Measurements from ENCODE around the gene SPRY2. TPM values are rescaled to one million over a fixed set of nuclear protein-coding genes. Genes with fewer than 3 reads are reported as not detected.
A peak's percentile ranks its signal among the peaks of the same experiment; 100 is the strongest.
"Not testable (repeated sequence)": the region's sequence is repeated elsewhere in the genome, so short reads cannot be mapped to it uniquely, and the experiment has no call there.

SPRY2 gene
- total RNA-seq, 8 experiments from 2014 or later = 3.3 to 30.2 (median 18.3) TPM

DNA sequence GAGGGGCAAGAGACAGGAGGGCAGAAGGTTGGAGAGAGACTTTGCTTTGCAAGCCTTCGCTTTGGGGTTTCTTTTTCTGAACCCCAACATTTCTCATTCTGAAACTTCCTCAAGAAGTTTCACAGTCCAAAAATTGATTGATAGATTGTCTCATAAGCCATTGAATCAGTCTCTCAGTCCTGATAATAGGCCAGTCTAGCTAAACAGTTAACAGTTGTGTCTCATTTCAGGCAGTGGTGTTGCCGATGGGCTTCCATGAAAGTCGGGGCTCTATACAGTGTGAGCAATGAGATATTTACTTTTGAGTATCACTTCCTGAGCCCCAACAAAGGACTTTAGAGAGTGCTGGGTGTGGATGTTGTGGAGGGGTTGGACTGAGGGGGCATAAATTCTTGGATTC, 26.5 kb upstream of the SPRY2 start:
- no peak overlapping the region for H3K4me3 ChIP-seq
- 60 to 100% (median 91%) methylated on average over 1 to 3 of the region's 3 CpGs for WGBS, 10 experiments
- ATAC-seq (replicated peaks in 6 of 8) = no peak
- H3K4me1 ChIP-seq (replicated peaks in 1 of 2) = peaks cover 0 to 7% of the 10 kb centered on the region in 2 donors
- in situ Hi-C loops (cut with MboI; ENCODE audit: low pct_unique_long_range_greater_than_20kb in 2 of 9, low sequenced_read_pairs in 9 of 9, unreplicated experiment in 9 of 9) = loop anchor here in 3 of 9 experiments (25.0 kb wide), 3 partner anchors 580 to 805 kb away; no protein-coding TSS in a partner anchor
- no peak overlapping the region for H3K27ac ChIP-seq

DNA sequence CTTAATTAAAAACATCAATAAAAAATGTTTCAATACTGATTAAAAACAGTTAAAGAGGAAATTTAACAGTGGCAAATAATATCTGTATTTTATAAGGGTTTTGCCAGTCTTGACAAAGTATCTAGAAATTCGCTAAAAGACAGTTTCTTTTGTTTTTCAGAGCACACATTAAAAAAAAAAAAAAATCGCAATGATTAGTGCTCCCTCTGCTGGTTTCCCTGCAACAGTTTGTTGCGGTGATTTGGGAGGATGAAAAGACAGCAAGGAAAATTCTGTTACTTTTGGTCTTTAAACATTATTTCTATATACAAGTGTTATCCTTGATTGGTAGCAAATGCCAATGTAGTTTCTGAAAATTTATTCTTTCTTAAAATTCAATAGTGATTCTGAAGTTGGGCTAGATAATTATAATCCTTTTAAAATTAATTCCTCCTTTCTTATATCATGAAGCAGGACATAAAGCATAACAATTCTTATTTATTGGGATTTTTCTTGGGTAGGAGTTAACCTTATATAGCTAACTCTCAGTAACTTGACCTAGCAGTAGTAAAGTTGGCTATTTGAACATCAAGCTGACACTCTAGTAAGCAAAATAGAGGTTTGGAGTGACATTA, 23.1 kb upstream of the SPRY2 start:
- WGBS, 10 experiments = 0 to 6% (median 0%) methylated on average over 1 to 3 of the region's 3 CpGs
- Histone ChIP-seq H3K4me1 (replicated peaks in 1 of 2) (peaks cover 10 to 17% of the 10 kb centered on the region in 2 donors), H3K4me3 (no peak overlapping the region), H3K27ac (no peak overlapping the region)
- in situ Hi-C loops (cut with MboI; ENCODE audit: low pct_unique_long_range_greater_than_20kb in 2 of 9, low sequenced_read_pairs in 9 of 9, unreplicated experiment in 9 of 9) = loop anchor here in 3 of 9 experiments (25.0 kb wide), 3 partner anchors 577 to 802 kb away; no protein-coding TSS in a partner anchor
- no peak for ATAC-seq (replicated peaks in 6 of 8)

DNA sequence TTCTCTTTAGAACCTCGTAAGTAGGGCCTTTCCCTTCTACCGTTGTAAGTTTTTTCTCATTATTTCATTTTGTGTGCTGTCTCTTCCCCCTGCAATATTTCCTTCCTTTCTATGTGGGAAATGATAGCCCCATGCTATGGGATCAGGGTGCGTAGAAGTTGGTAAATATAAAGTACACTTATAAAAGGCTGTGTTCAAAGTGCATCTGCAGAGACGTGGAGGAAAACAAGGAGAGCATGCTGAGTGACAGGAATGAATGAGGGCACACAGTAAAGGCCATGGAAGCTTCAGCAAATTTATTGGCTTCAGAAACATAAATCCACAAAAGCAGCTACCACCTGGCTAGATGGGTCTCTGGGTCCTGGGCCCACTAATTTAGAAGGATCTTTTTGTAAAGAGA, 21.6 kb upstream of the SPRY2 start:
- 80 to 100% (median 88%) methylated on average over 1 to 4 of the region's 4 CpGs; no CpG with 5 or more reads in 2 of the 10 experiments for WGBS, 10 experiments
- Histone ChIP-seq H3K27ac (no peak overlapping the region), H3K4me1 (replicated peaks in 1 of 2) (peaks cover 10 to 17% of the 10 kb centered on the region in 2 donors), H3K4me3 (no peak overlapping the region)
- ATAC-seq (replicated peaks in 6 of 8) = no peak
- in situ Hi-C loops (cut with MboI; ENCODE audit: low pct_unique_long_range_greater_than_20kb in 2 of 9, low sequenced_read_pairs in 9 of 9, unreplicated experiment in 9 of 9) = loop anchor here in 3 of 9 experiments (25.0 kb wide), 3 partner anchors 575 to 800 kb away; no protein-coding TSS in a partner anchor

DNA sequence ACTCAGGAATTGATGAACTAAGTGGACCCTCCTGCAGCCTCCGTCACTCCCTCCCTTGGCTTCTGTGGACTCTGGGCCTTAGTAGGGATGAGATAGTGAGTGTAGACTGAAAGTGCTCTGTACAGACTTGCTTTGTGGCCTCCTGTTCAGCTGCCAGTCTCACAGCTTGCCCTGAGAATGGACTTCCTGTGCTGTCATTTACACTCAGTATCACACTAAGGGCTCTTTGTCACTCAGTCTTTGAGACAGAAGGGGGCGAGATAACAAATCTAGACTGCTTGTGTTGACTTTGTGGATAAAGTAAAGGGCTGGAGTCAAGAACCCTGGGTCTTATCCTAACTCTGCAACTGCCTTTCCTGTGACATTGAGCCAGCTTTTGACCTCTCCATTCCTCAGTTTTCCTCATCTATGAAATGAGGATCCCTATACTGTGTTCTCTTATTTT, 21.0 kb upstream of the SPRY2 start:
- peak in 2 of 8 experiments; percentile 18 for ATAC-seq (replicated peaks in 6 of 8)
- Histone ChIP-seq H3K27ac (no peak overlapping the region), H3K4me1 (replicated peaks in 1 of 2) (peaks cover 10 to 17% of the 10 kb centered on the region in 2 donors), H3K4me3 (no peak overlapping the region)
- in situ Hi-C loops (cut with MboI; ENCODE audit: low pct_unique_long_range_greater_than_20kb in 2 of 9, low sequenced_read_pairs in 9 of 9, unreplicated experiment in 9 of 9) = loop anchor here in 3 of 9 experiments (25.0 kb wide), 3 partner anchors 575 to 800 kb away; no protein-coding TSS in a partner anchor
- 71 to 100% (median 84%) methylated on average over 1 to 2 of the region's 2 CpGs; no CpG with 5 or more reads in 3 of the 10 experiments for WGBS, 10 experiments

DNA sequence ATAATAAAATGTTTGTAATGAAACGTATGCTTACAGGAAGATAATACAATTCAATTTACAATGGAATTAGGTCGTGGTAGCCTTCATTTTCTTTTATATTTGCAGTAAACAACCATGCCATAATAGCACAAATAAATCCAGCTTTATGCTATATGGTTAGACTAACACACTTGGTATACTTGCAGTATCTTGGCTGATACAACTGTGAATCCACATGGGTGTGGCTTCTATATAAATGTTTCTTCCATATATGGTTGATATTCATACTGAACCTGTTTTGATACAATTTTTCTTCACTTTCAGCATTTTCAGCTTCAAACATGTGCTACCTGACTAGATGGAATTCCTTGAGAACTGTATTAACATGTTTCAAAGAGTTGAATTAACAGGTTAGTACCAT, 20.4 kb upstream of the SPRY2 start:
- in situ Hi-C loops (cut with MboI; ENCODE audit: low pct_unique_long_range_greater_than_20kb in 2 of 9, low sequenced_read_pairs in 9 of 9, unreplicated experiment in 9 of 9) = loop anchor here in 3 of 9 experiments (25.0 kb wide), 3 partner anchors 574 to 799 kb away; no protein-coding TSS in a partner anchor
- ATAC-seq (replicated peaks in 6 of 8) = no peak
- H3K4me3 ChIP-seq = no peak overlapping the region
- H3K4me1 ChIP-seq (replicated peaks in 1 of 2) = peaks cover 10 to 17% of the 10 kb centered on the region in 2 donors
- WGBS, 10 experiments = 50 to 100% (median 86%) methylated on average over 1 to 2 of the region's 2 CpGs
- no peak overlapping the region for H3K27ac ChIP-seq

DNA sequence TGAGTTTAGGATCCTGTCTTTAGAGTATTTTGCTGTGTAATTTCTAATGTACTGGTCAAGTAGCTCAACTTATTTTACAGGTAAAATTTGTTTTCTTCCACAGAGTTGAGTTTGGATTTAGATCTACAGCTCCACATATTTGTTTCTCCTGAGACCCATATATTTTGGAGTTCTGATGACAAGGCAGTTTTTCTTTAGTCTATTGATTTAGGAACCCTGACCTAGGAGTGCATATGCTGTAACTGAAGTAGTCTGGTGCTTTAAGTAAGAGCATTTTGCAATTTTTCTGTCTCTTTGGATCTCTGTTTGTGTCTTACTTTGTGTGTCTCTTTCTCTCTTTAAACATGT, 19.5 kb upstream of the SPRY2 start:
- H3K4me1 ChIP-seq (replicated peaks in 1 of 2) = peaks cover 10 to 17% of the 10 kb centered on the region in 2 donors
- ATAC-seq (replicated peaks in 6 of 8) = no peak
- H3K4me3 ChIP-seq = no peak overlapping the region
- no peak overlapping the region for H3K27ac ChIP-seq
- in situ Hi-C loops (cut with MboI; ENCODE audit: low pct_unique_long_range_greater_than_20kb in 2 of 9, low sequenced_read_pairs in 9 of 9, unreplicated experiment in 9 of 9) = loop anchor here in 3 of 9 experiments (25.0 kb wide), 3 partner anchors 573 to 798 kb away; no protein-coding TSS in a partner anchor

DNA sequence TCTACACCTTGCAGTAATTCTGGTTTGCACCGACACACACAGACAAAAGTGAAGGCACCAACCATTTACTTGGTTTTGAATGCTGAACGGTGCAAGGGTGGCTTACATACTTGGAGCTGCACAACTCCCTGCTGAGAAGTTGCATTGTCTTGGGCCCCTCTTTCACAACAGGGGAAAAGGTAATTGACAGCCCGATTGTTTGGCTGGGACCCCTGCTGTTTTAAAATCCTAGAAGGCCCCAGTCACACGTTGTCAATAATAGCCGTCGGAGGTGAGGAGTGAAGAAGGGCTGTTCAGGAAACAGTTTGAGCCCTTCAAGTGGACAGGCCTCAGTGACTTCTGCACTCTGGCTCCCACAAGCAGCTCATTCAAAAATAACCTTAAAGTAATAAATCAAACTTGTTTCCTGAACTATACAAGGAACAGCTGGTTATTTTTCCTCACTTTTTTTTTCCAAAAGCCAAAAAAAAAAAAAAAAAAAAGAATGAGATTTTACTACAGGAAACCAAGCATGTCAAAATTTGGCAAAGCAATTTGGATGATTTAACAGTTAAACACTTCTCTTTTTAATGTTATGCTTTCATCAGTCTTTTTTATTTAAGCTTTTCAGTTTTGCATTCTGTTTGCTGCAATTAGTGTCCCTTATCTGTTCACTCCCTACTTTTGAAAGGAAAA, 19.0 kb upstream of the SPRY2 start:
- no peak overlapping the region for H3K27ac ChIP-seq
- in situ Hi-C loops (cut with MboI; ENCODE audit: low pct_unique_long_range_greater_than_20kb in 2 of 9, low sequenced_read_pairs in 9 of 9, unreplicated experiment in 9 of 9) = loop anchor here in 3 of 9 experiments (25.0 kb wide), 3 partner anchors 573 to 798 kb away; no protein-coding TSS in a partner anchor
- H3K4me3 ChIP-seq = no peak overlapping the region
- peaks cover 10 to 17% of the 10 kb centered on the region in 2 donors for H3K4me1 ChIP-seq (replicated peaks in 1 of 2)
- peak in 3 of 8 experiments; percentile 42 to 61 (median 50) for ATAC-seq (replicated peaks in 6 of 8)
- 0 to 92% (median 17%) methylated on average over 1 to 5 of the region's 6 CpGs; no CpG with 5 or more reads in 1 of the 10 experiments for WGBS, 10 experiments

DNA sequence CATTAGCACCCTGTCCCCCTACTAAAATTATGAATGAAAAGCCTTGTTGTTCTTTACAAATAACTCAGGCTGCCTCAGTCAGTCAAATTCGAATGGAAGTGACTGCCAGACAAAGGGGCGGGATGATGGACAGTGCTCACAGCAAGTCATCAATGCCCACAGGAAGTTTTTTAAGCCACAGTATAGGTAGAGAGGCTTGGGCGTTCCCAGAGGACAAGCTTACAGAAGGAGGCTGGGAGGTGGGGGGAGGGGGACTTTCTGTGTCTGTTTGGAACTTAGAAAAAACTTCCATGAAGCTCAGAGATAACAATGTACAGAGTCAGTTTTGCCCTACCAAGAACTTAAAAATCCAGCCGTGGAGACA, 18.5 kb upstream of the SPRY2 start:
- Histone ChIP-seq H3K4me1 (replicated peaks in 1 of 2) (peaks cover 10 to 17% of the 10 kb centered on the region in 2 donors), H3K4me3 (no peak overlapping the region), H3K27ac (no peak overlapping the region)
- WGBS, 10 experiments = 0 to 80% (median 40%) methylated on average over 1 to 4 of the region's 4 CpGs; no CpG with 5 or more reads in 3 of the 10 experiments
- ATAC-seq (replicated peaks in 6 of 8) = peak in 3 of 8 experiments; percentile 19 to 48 (median 48)
- in situ Hi-C loops (cut with MboI; ENCODE audit: low pct_unique_long_range_greater_than_20kb in 2 of 9, low sequenced_read_pairs in 9 of 9, unreplicated experiment in 9 of 9) = loop anchor here in 3 of 9 experiments (25.0 kb wide), 3 partner anchors 572 to 797 kb away; no protein-coding TSS in a partner anchor

DNA sequence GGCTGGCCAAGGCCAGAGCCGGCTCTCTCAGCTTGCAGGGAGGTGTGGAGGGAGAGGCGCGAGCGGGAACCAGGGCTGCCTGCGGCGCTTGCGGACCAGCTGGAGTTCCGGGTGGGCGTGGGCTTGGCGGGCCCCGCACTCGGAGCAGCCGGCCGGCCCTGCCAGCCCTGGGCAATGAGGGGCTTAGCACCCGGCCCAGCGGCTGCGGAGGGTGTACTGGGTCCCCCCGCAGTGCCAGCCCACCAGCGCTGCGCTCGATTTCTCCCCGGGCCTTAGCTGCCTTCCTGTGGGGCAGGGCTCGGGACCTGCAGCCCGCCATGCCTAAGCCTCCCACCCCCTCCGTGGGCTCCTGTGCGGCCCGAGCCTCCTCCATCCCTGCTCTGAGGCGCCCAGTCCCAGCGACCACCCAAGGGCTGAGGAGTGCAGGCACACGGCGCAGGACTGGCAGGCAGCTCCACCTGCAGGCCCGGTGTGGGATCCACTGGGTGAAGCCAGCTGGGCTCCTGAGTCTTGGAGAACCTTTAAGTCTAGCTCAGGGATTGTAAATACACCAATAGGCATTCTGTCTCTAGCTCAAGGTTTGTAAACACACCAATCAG, 14.7 kb upstream of the SPRY2 start:
- not testable (repeated sequence) for ATAC-seq (replicated peaks in 6 of 8); H3K4me3 ChIP-seq; H3K27ac ChIP-seq
- in situ Hi-C loops (cut with MboI; ENCODE audit: low pct_unique_long_range_greater_than_20kb in 2 of 9, low sequenced_read_pairs in 9 of 9, unreplicated experiment in 9 of 9) = loop anchor here in 3 of 9 experiments (25.0 kb wide), 3 partner anchors 568 to 793 kb away; no protein-coding TSS in a partner anchor
- 87% methylated on average over 9 of the region's 32 CpGs; no CpG with 5 or more reads in 9 of the 10 experiments for WGBS, 10 experiments
- H3K4me1 ChIP-seq (replicated peaks in 1 of 2) = peaks cover 8 to 10% of the 10 kb centered on the region in 2 donors

DNA sequence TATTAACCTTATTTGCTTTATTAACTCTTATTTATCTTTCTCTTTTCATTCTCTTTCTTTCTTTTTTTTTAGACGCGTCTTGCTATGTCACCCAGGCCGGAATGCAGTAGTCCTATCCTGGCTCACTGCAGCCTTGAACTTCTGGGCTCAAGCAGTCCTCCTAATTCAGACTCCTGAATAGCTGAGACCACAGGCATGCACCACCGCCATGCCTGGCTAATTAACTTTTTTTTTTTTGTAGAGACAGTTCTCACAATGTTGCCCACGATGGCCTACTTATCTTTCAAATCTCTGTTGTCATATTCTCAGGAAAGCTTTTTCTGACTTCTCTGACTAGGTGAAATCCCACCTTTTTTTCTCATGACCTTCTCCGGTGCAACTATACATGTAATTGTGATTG, 7.8 kb upstream of the SPRY2 start:
- Histone ChIP-seq H3K4me1 (replicated peaks in 1 of 2) (no peaks in the 10 kb centered on the region), H3K4me3 (no peak overlapping the region), H3K27ac (no peak overlapping the region)
- 84 to 100% (median 93%) methylated on average over 1 to 6 of the region's 6 CpGs for WGBS, 10 experiments
- in situ Hi-C loops (cut with MboI; ENCODE audit: low pct_unique_long_range_greater_than_20kb in 2 of 9, low sequenced_read_pairs in 9 of 9, unreplicated experiment in 9 of 9) = no loop called here
- no peak for ATAC-seq (replicated peaks in 6 of 8)

DNA sequence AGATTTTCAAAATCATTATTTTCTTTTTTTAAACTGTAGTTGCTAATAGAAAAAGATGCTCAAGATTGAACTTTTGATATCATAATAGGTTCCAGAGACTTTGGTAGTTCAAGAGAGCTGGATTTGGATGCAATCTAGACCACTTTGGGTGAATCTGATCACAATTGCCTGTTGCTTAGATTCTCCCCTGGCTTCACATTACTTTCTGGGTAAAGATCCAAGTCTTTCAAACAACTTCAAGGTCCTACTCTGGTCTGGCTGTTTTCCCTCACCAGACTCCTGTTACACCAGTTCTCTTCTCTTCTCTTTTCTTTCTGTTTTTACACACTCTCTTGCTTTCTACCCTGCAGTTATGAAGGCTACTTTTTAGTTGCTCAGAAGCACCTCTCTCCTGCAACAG, 7.4 kb upstream of the SPRY2 start:
- in situ Hi-C loops (cut with MboI; ENCODE audit: low pct_unique_long_range_greater_than_20kb in 2 of 9, low sequenced_read_pairs in 9 of 9, unreplicated experiment in 9 of 9) = no loop called here
- no peak for ATAC-seq (replicated peaks in 6 of 8)
- Histone ChIP-seq H3K4me1 (replicated peaks in 1 of 2) (no peaks in the 10 kb centered on the region), H3K4me3 (no peak overlapping the region), H3K27ac (no peak overlapping the region)

DNA sequence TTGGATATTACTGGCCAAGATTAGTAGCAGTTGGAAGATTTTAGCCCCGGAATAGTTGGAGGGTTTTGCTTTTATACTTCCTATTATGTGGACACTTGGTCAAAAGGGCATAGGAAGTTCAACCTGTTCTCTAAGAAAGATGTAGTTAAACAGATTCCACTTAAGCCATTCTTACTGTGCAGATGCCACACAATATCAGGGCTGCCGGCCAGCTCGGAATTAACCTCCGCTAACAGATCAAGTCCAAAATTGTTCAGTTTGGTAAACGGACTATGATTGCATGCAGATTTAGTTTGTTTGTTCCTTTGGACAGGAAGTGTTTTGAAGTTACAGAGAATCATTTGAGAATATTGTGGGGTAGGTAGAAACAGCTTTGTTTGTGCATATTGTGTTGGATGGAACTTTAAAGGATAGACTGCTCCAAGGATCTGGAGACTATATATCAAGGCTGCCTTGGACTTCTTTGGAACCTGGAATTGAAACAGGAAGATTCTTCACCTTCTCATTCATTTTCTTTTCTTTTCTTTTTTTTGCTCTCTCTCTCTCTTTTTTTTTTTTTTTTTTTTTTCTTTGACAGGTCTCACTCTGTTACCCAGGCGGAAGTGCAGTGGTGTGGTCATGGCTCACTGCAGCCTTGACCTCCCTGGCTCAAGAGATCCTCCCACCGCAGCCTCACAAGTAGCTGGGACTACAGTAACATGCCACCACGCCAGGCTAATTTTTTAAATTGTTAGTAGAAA, 5.0 kb upstream of the SPRY2 start:
- ATAC-seq (replicated peaks in 6 of 8) = no peak
- WGBS, 10 experiments = 46 to 100% (median 79%) methylated on average over 1 to 8 of the region's 8 CpGs
- H3K4me3 ChIP-seq = no peak overlapping the region
- peaks cover 0 to 3% of the 10 kb centered on the region in 2 donors for H3K4me1 ChIP-seq (replicated peaks in 1 of 2)
- in situ Hi-C loops (cut with MboI; ENCODE audit: low pct_unique_long_range_greater_than_20kb in 2 of 9, low sequenced_read_pairs in 9 of 9, unreplicated experiment in 9 of 9) = no loop called here
- H3K27ac ChIP-seq = no peak overlapping the region

Measured in motor neuron (in vitro differentiated cells).